ENCODE data around the gene STPG1.

STPG1 gene

GRCh38 chr1:24329797-24330543 is 83.6 kb downstream of the STPG1 start:
- Histone ChIP-seq H3K4ac (ENCODE audit: low read depth, low read length) (no peak overlapping the region), H3K36me3 (ENCODE audit: control insufficient read depth in 1 of 2, insufficient read depth in 2 of 2, low read length in 2 of 2) (peaks cover 4 to 10% of the 10 kb centered on the region in 2 experiments), H3K27ac (ENCODE audit: low read depth, low read length) (no peak overlapping the region), H3K14ac (ENCODE audit: low read length) (no peak overlapping the region), H4K91ac (ENCODE audit: low read depth, low read length) (no peak overlapping the region), H2BK5ac (ENCODE audit: low read depth, low read length, poor library complexity) (no peak overlapping the region), H2BK120ac (ENCODE audit: insufficient read depth, low read length, poor library complexity) (no peak overlapping the region), H2BK12ac (ENCODE audit: low read length) (no peak overlapping the region), H2AK5ac (ENCODE audit: low read length) (no peak overlapping the region), H3K23ac (ENCODE audit: low read length) (no peak overlapping the region), H3K79me1 (ENCODE audit: low read length) (no peaks in the 10 kb centered on the region), H3K18ac (ENCODE audit: low read length) (no peak overlapping the region), H4K12ac (ENCODE audit: low read depth, low read length) (no peak overlapping the region), H3K27me3 (ENCODE audit: insufficient read depth, low read length) (no peaks in the 10 kb centered on the region), H2AFZ (ENCODE audit: insufficient read depth, low read length, poor library complexity) (no peak overlapping the region), H4K8ac (ENCODE audit: low read depth, low read length) (no peak overlapping the region), H3K9ac (ENCODE audit: low read length) (no peak overlapping the region), H3K79me2 (ENCODE audit: control insufficient read depth, insufficient read depth, low read length, poor library complexity) (no peaks in the 10 kb centered on the region), H3K4me1 (ENCODE audit: control insufficient read depth in 1 of 2, insufficient read depth in 2 of 2, low read length in 2 of 2) (peaks cover under 1 to 7% of the 10 kb centered on the region in 2 experiments), H3K4me2 (ENCODE audit: low read length) (no peak overlapping the region), H3K4me3 (ENCODE audit: low read depth, low read length) (no peak overlapping the region), H3K9me3 (ENCODE audit: insufficient read depth, low read depth, low read length) (no peaks in the 10 kb centered on the region)
- no peak for DNase-seq
- no CpG with 5 or more reads among the region's 2 CpGs for WGBS (ENCODE audit: extremely low coverage, insufficient coverage, insufficient read length)

- Histone ChIP-seq H2BK5ac (ENCODE audit: low read depth, low read length, poor library complexity) (no peak overlapping the region), H4K8ac (ENCODE audit: low read depth, low read length) (no peak overlapping the region), H2AK5ac (ENCODE audit: low read length) (no peak overlapping the region), H3K4me3 (ENCODE audit: low read depth, low read length) (no peak overlapping the region), H3K36me3 (ENCODE audit: control insufficient read depth in 1 of 2, insufficient read depth in 2 of 2, low read length in 2 of 2) (peaks cover 4 to 12% of the 10 kb centered on the region in 2 experiments), H2BK12ac (ENCODE audit: low read length) (no peak overlapping the region), H3K9ac (ENCODE audit: low read length) (no peak overlapping the region), H3K79me1 (ENCODE audit: low read length) (no peaks in the 10 kb centered on the region), H3K4ac (ENCODE audit: low read depth, low read length) (no peak overlapping the region), H3K27me3 (ENCODE audit: insufficient read depth, low read length) (no peaks in the 10 kb centered on the region), H3K27ac (ENCODE audit: low read depth, low read length) (no peak overlapping the region), H3K14ac (ENCODE audit: low read length) (no peak overlapping the region), H3K9me3 (ENCODE audit: insufficient read depth, low read depth, low read length) (no peaks in the 10 kb centered on the region), H2BK120ac (ENCODE audit: insufficient read depth, low read length, poor library complexity) (no peak overlapping the region), H3K4me1 (ENCODE audit: control insufficient read depth in 1 of 2, insufficient read depth in 2 of 2, low read length in 2 of 2) (peaks cover 0 to 4% of the 10 kb centered on the region in 2 experiments), H4K12ac (ENCODE audit: low read depth, low read length) (no peak overlapping the region), H3K79me2 (ENCODE audit: control insufficient read depth, insufficient read depth, low read length, poor library complexity) (no peaks in the 10 kb centered on the region), H3K18ac (ENCODE audit: low read length) (no peak overlapping the region), H4K91ac (ENCODE audit: low read depth, low read length) (no peak overlapping the region), H3K23ac (ENCODE audit: low read length) (no peak overlapping the region), H2AFZ (ENCODE audit: insufficient read depth, low read length, poor library complexity) (no peak overlapping the region), H3K4me2 (ENCODE audit: low read length) (no peak overlapping the region)
- no peak for DNase-seq
- WGBS (ENCODE audit: extremely low coverage, insufficient coverage, insufficient read length), result no CpG with 5 or more reads among the region's 9 CpGs
Measured at GRCh38 chr1:24329331-24329730, 84.3 kb downstream of the STPG1 start.

- WGBS (ENCODE audit: extremely low coverage, insufficient coverage, insufficient read length), result no CpG with 5 or more reads among the region's 2 CpGs
- no peaks in the 10 kb centered on the region for H3K79me1 ChIP-seq (ENCODE audit: low read length)
Measured at GRCh38 chr1:24327891-24328290, 85.7 kb downstream of the STPG1 start.

GRCh38 chr1:24327486-24327885 is 86.1 kb downstream of the STPG1 start:
- no peaks in the 10 kb centered on the region for H3K27me3 ChIP-seq (ENCODE audit: insufficient read depth, low read length)
- peaks cover 4% of the 10 kb centered on the region for H3K79me1 ChIP-seq (ENCODE audit: low read length)
- H3K27ac ChIP-seq (ENCODE audit: low read depth, low read length), result no peak overlapping the region
- no peak overlapping the region for H3K14ac ChIP-seq (ENCODE audit: low read length)
- no peak overlapping the region for H3K4me2 ChIP-seq (ENCODE audit: low read length)
- peaks cover 6 to 11% of the 10 kb centered on the region in 2 experiments for H3K4me1 ChIP-seq (ENCODE audit: control insufficient read depth in 1 of 2, insufficient read depth in 2 of 2, low read length in 2 of 2)
- peaks cover 4 to 12% of the 10 kb centered on the region in 2 experiments for H3K36me3 ChIP-seq (ENCODE audit: control insufficient read depth in 1 of 2, insufficient read depth in 2 of 2, low read length in 2 of 2)
- H2BK5ac ChIP-seq (ENCODE audit: low read depth, low read length, poor library complexity), result no peak overlapping the region
- H4K91ac ChIP-seq (ENCODE audit: low read depth, low read length), result no peak overlapping the region
- no peak overlapping the region for H3K4ac ChIP-seq (ENCODE audit: low read depth, low read length)
- no peak overlapping the region for H2BK12ac ChIP-seq (ENCODE audit: low read length)
- H3K79me2 ChIP-seq (ENCODE audit: control insufficient read depth, insufficient read depth, low read length, poor library complexity), result no peaks in the 10 kb centered on the region
- H3K18ac ChIP-seq (ENCODE audit: low read length), result no peak overlapping the region
- no peak overlapping the region for H2AK5ac ChIP-seq (ENCODE audit: low read length)
- H3K9me3 ChIP-seq (ENCODE audit: insufficient read depth, low read depth, low read length), result no peaks in the 10 kb centered on the region
- no peak overlapping the region for H3K23ac ChIP-seq (ENCODE audit: low read length)
- no peak overlapping the region for H2AFZ ChIP-seq (ENCODE audit: insufficient read depth, low read length, poor library complexity)
- no peak overlapping the region for H3K9ac ChIP-seq (ENCODE audit: low read length)
- DNase-seq, result no peak
- H2BK120ac ChIP-seq (ENCODE audit: insufficient read depth, low read length, poor library complexity), result no peak overlapping the region
- H4K12ac ChIP-seq (ENCODE audit: low read depth, low read length), result no peak overlapping the region
- no peak overlapping the region for H3K4me3 ChIP-seq (ENCODE audit: low read depth, low read length)
- no peak overlapping the region for H4K8ac ChIP-seq (ENCODE audit: low read depth, low read length)

More at GRCh38 chr1:24327891-24328290, 85.7 kb downstream of the STPG1 start:
- H3K4me1 ChIP-seq (ENCODE audit: control insufficient read depth in 1 of 2, insufficient read depth in 2 of 2, low read length in 2 of 2), result peaks cover 3 to 8% of the 10 kb centered on the region in 2 experiments
- no peak overlapping the region for H3K4ac ChIP-seq (ENCODE audit: low read depth, low read length)
- no peak overlapping the region for H3K9ac ChIP-seq (ENCODE audit: low read length)
- H3K9me3 ChIP-seq (ENCODE audit: insufficient read depth, low read depth, low read length), result no peaks in the 10 kb centered on the region
- H3K27me3 ChIP-seq (ENCODE audit: insufficient read depth, low read length), result no peaks in the 10 kb centered on the region
- H3K14ac ChIP-seq (ENCODE audit: low read length), result no peak overlapping the region
- H3K36me3 ChIP-seq (ENCODE audit: control insufficient read depth in 1 of 2, insufficient read depth in 2 of 2, low read length in 2 of 2), result peaks cover 4 to 12% of the 10 kb centered on the region in 2 experiments
- no peak overlapping the region for H4K91ac ChIP-seq (ENCODE audit: low read depth, low read length)
- H3K4me2 ChIP-seq (ENCODE audit: low read length), result no peak overlapping the region
- H2BK120ac ChIP-seq (ENCODE audit: insufficient read depth, low read length, poor library complexity), result no peak overlapping the region
- no peak overlapping the region for H3K4me3 ChIP-seq (ENCODE audit: low read depth, low read length)
- H3K79me2 ChIP-seq (ENCODE audit: control insufficient read depth, insufficient read depth, low read length, poor library complexity), result no peaks in the 10 kb centered on the region
- no peak for DNase-seq
- H2BK12ac ChIP-seq (ENCODE audit: low read length), result no peak overlapping the region
- H4K8ac ChIP-seq (ENCODE audit: low read depth, low read length), result no peak overlapping the region
- no peak overlapping the region for H2AK5ac ChIP-seq (ENCODE audit: low read length)
- H3K27ac ChIP-seq (ENCODE audit: low read depth, low read length), result no peak overlapping the region
- no peak overlapping the region for H2BK5ac ChIP-seq (ENCODE audit: low read depth, low read length, poor library complexity)
- no peak overlapping the region for H4K12ac ChIP-seq (ENCODE audit: low read depth, low read length)
- no peak overlapping the region for H3K23ac ChIP-seq (ENCODE audit: low read length)
- H3K18ac ChIP-seq (ENCODE audit: low read length), result no peak overlapping the region
- H2AFZ ChIP-seq (ENCODE audit: insufficient read depth, low read length, poor library complexity), result no peak overlapping the region
